Stimulated activated CD4-positive, alpha-beta T cell treated with anti-CD3 and anti-CD28 coated beads, Interleukin-1b, Interleukin-23, amount 100 ng/mL, for 1 hour (primary cell): Measurements from ENCODE around the gene CAMSAP1.
"Not testable (repeated sequence)": the region's sequence is repeated elsewhere in the genome, so short reads cannot be mapped to it uniquely, and the experiment has no call there.

Experiments used
- DNase-seq, 2 donors: peaks; one replicate each; pipeline ENCODE4 v3.0.0-alpha.2; 2020; ENCODE audit warnings: low read depth in 2 of 2

CAMSAP1 gene, protein sequence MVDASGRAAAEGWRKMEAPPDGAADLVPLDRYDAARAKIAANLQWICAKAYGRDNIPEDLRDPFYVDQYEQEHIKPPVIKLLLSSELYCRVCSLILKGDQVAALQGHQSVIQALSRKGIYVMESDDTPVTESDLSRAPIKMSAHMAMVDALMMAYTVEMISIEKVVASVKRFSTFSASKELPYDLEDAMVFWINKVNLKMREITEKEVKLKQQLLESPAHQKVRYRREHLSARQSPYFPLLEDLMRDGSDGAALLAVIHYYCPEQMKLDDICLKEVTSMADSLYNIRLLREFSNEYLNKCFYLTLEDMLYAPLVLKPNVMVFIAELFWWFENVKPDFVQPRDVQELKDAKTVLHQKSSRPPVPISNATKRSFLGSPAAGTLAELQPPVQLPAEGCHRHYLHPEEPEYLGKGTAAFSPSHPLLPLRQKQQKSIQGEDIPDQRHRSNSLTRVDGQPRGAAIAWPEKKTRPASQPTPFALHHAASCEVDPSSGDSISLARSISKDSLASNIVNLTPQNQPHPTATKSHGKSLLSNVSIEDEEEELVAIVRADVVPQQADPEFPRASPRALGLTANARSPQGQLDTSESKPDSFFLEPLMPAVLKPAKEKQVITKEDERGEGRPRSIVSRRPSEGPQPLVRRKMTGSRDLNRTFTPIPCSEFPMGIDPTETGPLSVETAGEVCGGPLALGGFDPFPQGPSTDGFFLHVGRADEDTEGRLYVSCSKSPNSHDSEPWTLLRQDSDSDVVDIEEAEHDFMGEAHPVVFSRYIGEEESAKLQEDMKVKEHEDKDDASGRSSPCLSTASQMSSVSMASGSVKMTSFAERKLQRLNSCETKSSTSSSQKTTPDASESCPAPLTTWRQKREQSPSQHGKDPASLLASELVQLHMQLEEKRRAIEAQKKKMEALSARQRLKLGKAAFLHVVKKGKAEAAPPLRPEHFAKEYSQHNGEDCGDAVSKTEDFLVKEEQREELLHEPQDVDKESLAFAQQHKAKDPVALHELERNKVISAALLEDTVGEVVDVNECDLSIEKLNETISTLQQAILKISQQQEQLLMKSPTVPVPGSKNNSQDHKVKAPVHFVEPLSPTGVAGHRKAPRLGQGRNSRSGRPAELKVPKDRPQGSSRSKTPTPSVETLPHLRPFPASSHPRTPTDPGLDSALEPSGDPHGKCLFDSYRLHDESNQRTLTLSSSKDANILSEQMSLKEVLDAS (N-terminal part only)

DNA sequence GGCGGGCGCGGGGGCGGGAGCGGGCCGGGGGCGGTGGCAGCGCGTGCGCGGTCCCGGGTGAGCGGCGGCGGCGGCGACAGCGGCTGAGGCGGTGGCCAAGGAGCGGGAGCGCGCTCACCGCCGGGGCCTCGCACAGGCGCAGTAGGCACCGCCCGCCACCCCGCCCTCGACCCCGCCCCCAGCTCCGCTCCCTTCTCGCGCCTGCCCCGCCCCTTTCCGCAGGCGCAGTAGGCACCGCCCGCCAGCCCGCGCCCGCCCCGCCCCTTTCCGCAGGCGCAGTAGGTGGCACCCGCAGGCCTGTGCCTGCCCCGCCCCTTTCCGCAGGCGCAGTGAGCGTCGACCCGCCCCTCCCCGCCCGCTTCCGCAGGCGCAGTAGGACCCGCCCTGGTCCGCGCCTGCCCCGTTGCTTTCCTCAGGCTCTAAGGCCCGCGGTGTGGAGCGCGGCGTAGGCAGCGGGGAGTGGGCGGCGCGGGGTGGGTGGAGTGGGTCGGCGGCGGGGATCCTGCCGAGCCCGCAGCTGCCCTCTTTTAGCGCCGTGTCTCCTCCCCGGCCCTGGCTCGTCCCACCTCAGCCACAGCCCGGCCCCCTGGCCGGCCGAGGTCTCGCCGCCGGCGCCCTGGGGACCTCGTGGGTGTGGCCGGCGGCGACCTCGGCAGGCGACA, at the start of gene CAMSAP1:
Gene CAMSAP1, minus strand, starts transcription at position 116 of the 662 bp plus-strand sequence. CDS start 387 bp downstream, outside the sequence.
- DNase-seq = peak; percentile 91 to 93

DNA sequence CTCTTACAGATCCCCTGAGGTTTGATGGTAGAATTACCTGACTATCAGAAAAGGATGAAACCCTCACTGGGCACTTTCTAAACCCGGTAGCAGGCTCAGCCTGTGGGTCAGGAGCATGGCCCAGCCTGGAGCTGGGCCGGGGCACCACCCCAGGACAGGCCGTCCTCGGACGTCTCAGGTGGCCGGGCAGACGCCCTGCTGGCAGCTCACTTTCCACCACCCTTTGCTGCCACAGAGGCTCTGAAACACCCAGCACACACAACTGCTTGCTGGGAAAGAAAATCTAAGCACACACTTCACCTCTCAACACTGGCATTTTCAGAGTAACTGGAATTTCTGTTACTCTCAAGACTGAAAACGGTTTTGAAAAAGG, 49.4 kb upstream of the CAMSAP1 start:
- DNase-seq = no peak

DNA sequence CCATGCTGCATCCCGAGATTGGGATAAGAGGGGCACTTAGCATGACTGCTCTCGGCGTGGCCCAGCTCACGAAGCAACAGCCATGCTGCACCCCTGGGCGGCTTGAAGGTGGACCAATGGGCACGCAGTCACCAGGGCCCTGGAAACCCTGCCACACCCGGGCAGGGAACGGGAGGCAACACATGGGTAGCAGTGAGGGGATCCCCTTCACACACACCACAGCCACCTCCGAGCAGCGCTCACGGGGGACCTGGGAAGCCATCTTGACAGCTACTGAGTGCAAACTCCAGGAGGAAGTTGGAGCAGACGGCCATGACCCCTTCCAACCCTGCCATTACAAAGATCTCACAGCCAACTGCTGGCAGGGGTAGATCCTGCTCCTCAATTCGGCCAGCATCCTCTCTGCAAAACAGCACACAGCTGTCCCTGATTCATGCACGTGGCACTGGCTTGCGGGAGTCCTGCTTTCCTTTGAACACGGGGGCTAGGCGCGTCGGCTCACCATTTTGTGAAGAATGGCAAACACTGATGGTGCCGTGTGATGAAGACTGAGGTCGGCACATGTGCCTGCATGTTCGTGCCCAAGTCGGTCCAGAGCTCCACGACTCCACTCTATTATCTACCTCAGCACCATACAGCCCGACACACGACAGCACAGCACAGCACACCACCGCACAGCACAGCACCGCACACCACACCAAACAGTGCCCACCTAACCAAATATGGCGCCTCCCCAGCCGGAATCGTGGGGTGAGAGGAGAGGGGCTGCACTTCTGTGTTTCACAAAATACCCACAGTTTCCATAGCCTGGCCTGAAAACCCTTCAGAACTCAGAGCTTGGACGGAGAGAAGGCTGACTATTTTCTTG, 48.8 kb upstream of the CAMSAP1 start:
- no peak for DNase-seq

DNA sequence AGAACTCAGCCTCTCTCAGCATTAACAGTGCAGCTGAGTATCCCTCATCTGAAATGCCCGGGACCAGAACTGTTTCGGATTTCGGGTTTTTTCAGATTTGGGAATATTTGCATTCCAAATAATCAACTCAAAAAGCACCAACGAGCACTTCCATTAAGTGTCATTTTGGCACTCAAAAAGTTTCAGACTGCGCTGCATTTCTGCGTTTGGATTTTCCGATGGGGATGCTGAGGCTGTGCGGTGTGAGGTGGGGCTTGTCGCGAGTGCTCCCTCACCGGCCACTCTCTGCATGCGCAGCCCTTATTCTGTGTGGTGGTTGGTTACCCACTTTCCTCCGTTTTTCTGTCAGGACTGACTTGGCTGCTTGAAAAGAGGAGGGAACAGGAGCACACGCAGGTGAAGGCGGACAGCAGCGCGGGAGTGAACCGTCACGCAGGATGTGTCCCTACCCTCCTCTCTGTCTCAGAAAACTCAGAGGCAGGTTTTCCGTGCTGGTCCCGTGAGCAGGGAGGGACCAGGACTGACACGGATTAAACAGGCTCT, 45.4 kb upstream of the CAMSAP1 start:
- no peak for DNase-seq

GRCh38 chr9:135951889-135952663, 44.7 kb upstream of the CAMSAP1 start:
- DNase-seq = no peak

- not testable (repeated sequence) for DNase-seq
Observed at GRCh38 chr9:135951310-135951709, 44.0 kb upstream of the CAMSAP1 start.

DNA sequence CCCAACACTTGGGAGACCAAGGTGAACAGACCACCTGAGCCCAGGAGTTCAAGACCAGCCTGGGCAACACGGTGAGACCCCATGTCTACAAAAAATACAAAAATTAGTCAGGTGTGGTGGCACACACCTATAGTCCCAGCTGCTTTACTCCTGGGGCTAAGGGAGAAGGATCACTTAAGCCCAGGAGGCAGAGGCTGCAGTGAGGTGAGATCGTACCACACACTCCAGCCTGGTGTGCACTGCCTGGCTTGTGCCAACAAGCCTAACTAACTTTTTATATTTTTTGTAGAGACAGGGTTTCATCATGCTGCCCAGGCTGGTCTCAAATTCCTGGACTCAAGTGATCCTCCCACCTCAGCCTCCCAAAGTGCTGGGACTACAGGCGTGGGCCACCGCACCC, 43.5 kb upstream of the CAMSAP1 start:
- not testable (repeated sequence) for DNase-seq

DNA sequence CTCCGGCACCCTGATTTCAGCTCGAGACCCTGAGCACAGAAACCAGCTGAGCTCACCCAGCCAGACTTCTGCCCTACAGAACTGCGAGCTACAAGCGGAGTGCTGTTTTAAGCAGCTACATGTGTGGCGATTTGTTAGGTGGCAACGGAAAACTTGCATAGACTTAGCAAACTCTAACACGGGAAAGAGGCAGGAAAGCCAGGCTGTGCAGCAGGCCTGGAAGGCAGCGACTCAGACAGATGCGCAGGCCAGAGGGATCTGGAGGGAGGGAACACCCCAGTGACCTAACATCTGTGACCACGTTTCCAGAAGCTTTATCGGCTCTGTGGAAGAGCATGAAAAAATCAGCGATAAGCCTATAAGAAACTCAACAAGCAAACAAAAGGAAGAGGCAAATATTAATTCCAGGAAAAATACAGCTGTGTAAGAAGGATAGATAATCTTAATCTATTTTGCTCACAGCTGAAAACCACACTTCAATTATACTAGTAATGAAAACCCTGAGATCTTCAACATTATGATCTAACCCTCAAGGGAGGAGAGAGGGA, 42.9 kb upstream of the CAMSAP1 start:
- DNase-seq = no peak

DNA sequence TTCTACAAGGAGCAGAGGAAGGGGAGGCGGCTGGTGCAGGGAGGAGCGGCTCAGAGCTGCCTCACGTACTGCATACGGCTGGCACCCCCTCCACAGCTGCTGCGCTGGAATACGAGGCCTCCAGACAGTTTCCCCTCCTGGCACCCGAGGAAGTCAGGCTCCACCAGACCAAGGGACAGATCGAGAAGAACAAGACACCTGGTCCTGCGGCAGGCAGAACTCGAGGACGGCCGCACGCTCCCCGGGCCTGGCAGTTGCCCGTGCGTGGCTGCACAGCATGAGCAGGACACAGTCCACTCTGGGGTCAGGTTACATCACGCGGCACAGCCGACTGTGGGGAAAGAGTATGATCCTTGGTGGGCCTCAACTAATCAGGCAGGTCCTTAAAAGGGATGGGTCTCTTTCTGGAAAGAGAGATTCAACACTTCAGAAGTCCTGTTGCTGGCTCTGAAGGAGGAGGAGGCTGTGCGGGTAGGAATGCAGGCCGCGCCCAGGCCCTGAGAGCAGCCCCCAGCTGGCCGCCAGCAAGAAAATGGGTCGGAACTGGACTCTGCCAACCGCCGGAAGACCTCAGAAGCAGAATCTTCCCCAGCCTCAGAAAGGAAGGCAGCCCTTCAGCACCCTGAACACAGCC, 42.3 kb upstream of the CAMSAP1 start:
- DNase-seq = no peak

DNA sequence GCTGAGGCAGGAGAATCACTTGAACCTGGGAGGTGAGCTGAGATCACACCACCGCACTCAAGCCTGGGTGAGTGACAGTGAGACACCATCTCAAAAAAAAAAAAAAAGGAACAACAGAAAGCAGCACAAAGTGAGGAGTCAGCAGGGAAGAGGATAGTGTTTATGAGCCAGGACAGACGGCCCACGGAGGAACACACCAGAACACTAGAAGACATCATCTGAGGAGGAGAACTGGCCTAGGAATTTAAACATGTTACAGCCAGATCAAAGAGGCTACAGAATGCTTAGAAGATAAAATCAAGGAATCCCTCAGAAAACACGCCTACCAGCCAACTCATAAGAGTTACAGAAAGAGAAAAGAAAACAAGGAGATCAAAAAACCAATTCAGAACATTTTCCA, 41.6 kb upstream of the CAMSAP1 start:
- no peak for DNase-seq

DNA sequence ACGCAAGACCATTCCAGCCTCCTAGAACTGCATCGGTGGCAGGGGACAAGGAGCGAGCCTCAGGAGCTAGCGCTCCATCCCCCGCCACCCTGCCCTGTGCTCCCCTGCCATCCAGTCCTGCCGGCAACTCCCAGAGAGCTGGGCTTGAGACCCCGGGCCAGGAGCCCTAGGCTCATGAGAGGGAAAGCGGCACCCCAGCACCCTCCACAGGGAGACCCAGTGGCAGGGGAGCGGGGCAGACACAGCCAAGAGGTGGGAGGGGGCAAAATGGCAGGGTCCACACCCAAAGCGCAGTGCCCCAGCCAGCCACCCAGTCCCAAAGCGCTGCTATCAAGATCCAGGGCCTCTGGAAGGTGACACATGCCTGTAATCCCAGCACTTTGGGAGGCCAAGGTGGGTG, 41.1 kb upstream of the CAMSAP1 start:
- DNase-seq = no peak

DNA sequence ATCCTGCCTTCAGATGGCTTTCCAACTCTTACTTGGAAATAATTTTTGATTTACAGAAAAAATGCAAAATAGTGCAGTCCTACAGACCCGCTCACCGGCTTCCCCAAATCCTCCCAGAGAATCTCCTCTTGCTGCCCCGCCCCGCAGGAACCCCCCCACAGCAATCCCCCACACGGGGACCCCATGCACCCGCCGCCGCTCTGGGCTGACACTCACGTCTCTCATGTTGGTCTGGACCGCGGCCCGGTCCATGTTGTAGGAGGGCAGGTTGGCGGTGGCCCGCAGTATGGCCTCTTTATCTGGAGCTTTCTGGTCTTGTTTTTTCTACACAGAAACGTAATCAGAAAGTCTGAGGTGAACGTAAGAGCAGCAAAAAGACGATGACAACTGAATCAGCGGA, 40.2 kb upstream of the CAMSAP1 start:
- DNase-seq = no peak

DNA sequence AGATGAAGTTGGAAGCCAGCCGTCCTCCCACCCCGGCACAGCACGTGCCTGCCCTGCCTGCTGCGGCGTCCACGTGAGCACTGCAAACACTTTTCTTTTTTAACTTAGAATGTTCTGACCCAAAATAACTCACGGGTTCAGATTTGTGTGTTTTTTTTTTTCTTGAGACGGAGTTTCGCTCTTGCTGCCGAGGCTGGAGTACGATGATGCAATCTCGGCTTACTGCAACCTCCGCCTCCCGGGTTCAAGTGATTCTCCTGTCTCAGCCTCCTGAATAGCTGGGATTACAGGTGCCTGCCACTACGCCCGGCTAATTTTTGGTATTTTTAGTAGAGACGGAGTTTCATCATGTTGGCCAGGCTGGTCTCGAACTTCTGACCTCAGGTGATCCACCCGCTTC, 39.8 kb upstream of the CAMSAP1 start:
- not testable (repeated sequence) for DNase-seq

- no peak for DNase-seq
Observed at GRCh38 chr9:135946392-135946994, 39.1 kb upstream of the CAMSAP1 start.

DNA sequence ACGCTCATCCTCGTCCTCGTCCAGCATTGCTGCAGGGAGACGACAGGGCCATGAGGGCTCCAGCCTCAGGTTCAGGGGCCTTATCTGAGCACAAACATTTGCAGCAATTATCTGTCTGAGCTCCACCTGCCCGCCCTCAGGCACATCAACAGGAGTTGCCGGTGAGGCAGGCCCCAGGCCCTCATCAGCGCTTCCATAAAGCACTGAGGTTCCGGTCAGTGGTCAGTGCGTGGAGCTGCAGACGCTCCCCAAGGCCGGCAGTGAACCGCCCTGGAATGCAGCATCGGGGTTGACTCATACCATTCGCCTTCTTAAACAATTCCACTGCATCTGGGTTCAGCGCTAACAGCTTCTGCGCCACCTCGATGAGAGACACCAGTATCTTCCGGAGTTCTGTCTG, 38.6 kb upstream of the CAMSAP1 start:
- no peak for DNase-seq

DNA sequence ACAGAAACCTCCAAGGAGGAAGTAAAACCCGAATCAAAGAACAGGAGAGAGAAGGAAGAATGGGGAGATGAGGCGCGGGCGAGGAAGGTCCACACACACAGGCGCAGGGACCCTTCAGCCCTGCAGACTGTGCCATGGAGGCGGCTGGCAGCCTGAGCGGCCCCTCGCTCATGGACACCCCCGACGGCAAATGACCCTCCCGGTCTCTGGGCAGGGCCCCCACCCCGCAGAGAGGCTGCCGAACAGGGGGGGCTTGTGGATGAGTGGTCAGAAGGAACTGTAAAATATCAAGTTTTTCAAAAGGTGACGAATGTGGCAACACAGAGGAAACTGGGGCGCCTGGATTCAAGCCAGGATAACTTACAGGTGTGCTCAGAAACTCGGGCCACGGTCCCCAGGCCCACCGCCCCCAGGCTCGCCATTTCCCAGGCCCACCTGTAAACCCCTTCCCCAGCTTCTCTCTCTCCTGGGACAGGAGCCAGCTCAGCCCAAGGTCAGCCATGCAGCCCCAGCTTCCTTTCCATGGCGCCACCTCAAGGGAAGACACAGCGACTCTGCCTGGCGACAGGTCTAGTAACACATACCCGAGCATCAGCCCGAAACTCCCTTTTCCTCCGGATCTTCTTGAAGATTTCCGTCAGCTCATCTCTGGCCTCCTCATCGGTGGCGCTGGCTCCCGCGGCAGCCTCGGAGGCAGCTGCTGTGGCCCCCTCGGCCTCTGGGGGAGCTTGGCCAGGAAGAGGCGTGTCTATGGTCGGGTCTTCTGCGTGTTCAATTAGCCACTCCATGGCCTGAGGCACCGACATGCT, 37.3 kb upstream of the CAMSAP1 start:
- DNase-seq = no peak

GRCh38 chr9:135943604-135944003, 36.3 kb upstream of the CAMSAP1 start:
- DNase-seq = not testable (repeated sequence)
